ENCODE measurements around the gene PHOX2A.
A peak's percentile ranks its signal among the peaks of the same experiment; 100 is the strongest.
"Not testable (repeated sequence)": the region's sequence is repeated elsewhere in the genome, so short reads cannot be mapped to it uniquely, and the experiment has no call there.

Gene PHOX2A

DNA sequence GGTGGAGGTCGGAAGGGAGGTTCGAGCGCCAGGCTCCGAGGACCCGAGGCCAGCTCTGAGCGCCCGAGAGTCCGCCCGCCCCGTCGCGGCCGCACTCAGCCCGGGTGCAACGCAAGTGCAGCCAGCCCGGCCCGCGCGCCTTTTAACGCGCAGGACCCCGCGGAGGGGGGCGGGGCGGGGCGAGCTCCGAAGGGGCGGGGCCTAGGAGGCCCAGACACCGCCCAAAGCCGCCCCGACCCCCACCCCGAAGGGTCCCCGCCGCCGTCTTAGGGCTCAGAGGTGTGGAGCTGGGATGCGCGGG lies at the start of gene PHOX2A:
PHOX2A (minus strand) TSS at position 117 of the 301 bp plus-strand sequence. CDS start 172 bp downstream, outside the sequence.
- DNase-seq (ENCODE audit: low spot score) = no peak

- no peak for DNase-seq (ENCODE audit: low spot score)
Measured at GRCh38 chr11:72293391-72293790, 49.4 kb upstream of the PHOX2A start.

DNA sequence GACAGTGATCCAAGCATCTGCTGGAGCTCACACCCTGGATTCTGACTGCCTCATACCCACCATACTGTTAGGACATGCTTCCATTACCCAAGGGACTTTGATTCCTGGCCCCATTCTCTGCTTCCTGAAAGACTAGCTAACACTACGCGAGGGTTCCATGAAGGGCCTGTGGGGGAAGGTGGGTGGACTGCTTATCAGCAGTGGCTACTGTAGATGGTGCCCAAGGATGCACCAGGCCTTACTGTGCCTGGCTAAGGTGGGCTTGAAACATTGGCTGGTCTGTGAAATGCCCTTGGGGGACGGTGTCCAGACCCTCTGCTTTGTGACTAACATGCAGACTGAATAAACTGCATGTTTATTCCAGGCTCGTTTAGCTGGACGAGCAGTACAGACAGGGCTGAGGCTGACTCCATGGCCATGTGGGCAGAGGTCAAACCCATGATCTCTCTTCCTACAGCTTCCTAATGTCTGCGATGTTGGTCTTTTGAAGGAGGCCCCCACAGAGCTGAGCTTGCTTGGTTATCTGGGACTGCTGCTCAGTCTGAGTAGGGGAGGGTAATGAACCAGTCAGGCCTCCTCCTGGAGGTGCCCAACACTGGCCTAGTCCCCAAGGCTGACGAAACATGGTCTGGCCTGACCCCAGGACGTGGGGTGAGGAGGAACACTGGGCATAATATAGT lies 48.3 kb upstream of the PHOX2A start:
- no peak for DNase-seq (ENCODE audit: low spot score)

DNA sequence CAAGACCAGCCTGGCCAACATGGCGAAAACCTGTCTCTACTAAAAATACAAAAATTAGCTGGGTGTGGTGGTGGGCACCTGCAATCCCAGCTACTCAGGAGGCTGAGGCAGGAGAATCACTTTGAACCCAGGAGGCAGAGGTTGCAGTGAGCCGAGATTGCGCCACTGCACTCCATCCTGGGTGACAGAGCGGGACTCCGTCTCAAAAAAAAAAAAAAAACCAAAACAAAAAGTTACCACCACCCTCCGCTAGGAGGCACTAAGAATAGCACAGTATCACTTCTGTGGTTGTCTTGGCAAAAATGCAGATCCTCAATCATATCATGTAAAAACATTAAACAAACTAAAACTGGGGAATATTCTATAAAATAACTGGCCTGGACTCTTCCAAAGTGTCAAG lies 46.8 kb upstream of the PHOX2A start:
- DNase-seq (ENCODE audit: low spot score) = not testable (repeated sequence)

- no peak for DNase-seq (ENCODE audit: low spot score)
Measured at GRCh38 chr11:72287293-72287692, 43.3 kb upstream of the PHOX2A start.

DNA sequence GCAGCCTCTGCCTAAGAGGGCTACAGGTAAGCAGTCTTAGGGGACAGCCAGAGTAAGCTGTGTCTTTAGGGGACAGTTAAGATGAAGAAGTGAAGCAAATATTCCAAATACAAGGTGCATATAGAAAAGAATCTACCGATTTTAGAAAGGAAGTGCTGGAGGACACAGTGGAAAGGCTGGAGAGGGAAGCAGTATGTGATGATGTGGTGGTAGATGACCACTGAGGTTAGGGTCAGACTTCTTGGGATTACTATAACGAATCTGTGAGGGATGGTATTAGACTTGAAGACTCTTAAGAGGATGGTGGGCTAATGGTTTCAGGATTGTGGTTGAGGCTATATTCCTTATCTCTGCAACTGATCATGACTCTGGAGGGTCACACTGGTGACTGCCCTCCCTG lies 40.0 kb upstream of the PHOX2A start:
- DNase-seq (ENCODE audit: low spot score) = no peak

- no peak for DNase-seq (ENCODE audit: low spot score)
Measured at GRCh38 chr11:72280726-72281315, 36.8 kb upstream of the PHOX2A start.

DNA sequence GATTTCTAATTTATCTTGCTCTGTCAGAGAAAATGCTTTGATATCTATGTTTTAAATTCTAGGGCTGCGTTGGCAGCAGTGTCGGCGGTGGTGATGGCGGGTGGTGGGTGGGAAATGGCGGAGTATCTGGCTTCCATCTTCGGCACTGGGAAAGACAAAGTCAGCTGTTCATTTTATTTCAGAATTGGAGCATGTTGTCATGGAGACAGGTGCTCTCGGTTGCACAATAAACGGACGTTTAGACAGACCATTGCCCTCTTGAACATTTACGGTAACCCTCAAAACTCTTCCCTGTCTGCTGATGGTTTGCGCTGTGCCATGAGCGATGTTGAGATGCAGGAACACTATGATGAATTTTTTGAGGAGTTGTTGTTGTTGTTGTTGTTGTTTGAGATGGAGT lies 36.1 kb upstream of the PHOX2A start:
- no peak for DNase-seq (ENCODE audit: low spot score)

- DNase-seq (ENCODE audit: low spot score) = peak; percentile 40
Measured at GRCh38 chr11:72278905-72279304, 34.9 kb upstream of the PHOX2A start.

DNA sequence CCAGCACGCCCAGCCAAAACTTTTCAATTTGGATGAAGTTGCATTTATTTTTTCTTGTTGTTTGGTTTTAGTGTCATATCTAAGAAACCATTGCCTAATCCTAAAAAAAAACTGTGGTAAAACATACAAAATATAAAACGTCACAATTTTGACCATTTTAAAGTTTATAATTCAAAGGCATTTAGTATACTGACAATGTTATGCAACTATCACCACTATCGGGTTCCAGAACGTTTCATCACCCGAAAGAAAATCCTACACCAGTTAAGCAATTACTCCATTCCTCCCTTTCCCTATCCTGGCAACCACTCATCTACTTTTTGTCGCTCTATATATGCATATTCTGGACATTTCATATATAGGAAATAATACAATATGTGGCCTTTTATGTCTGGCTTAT lies 30.5 kb upstream of the PHOX2A start:
- no peak for DNase-seq (ENCODE audit: low spot score)

GRCh38 chr11:72271980-72272379 lies 28.0 kb upstream of the PHOX2A start:
- no peak for DNase-seq (ENCODE audit: low spot score)

- no peak for DNase-seq (ENCODE audit: low spot score)
Measured at GRCh38 chr11:72267956-72268617, 24.1 kb upstream of the PHOX2A start.

- not testable (repeated sequence) for DNase-seq (ENCODE audit: low spot score)
Measured at GRCh38 chr11:72266960-72267359, 23.0 kb upstream of the PHOX2A start.

DNA sequence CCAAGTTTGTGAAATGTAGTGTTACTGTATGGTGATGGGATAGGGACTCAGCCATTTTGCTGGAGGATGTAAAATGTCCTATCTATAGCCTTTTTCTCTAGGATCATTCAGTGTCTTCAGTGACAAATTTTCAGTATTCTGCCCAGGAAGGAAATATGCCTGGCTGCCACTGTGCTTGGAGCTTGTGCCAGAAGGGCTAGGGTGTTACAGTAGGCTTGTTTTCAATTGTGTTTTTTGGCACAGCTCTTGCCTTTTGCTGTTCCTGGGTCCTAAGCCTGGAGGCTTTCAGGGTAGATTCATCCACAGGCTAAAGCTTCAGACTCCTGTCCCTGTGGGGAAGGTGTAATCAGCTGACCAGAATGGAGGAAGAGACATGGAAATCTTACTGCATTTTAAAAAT lies 22.0 kb upstream of the PHOX2A start:
- DNase-seq (ENCODE audit: low spot score) = no peak

GRCh38 chr11:72263361-72263760 lies 19.4 kb upstream of the PHOX2A start:
- DNase-seq (ENCODE audit: low spot score) = no peak

DNA sequence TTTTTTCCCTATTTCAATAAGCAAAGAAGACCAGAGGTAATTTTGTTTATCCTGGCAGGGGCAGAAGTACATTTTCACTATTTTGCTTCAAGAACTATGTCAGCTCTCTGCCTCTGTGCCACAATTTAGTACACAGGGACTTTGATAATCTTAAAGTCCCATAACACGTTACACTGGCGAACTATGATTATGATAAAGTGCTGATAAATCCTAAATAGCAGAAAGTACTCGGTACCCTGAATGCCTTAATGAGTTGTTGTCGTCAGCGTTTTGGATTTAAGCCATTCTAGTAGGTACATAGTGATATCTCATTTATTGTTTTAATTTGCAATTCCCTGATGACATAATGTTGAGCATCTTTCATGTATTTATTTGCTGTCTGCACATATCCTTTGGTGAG lies 16.6 kb upstream of the PHOX2A start:
- DNase-seq (ENCODE audit: low spot score) = no peak

- no peak for DNase-seq (ENCODE audit: low spot score)
Measured at GRCh38 chr11:72259490-72259889, 15.5 kb upstream of the PHOX2A start.

GRCh38 chr11:72257570-72257969 lies 13.6 kb upstream of the PHOX2A start:
- no peak for DNase-seq (ENCODE audit: low spot score)

GRCh38 chr11:72254299-72254993 lies 10.5 kb upstream of the PHOX2A start:
- DNase-seq (ENCODE audit: low spot score) = no peak

- no peak for DNase-seq (ENCODE audit: low spot score)
Measured at GRCh38 chr11:72253392-72253791, 9.4 kb upstream of the PHOX2A start.

- DNase-seq (ENCODE audit: low spot score) = no peak
Measured at GRCh38 chr11:72251614-72252013, 7.6 kb upstream of the PHOX2A start.

DNA sequence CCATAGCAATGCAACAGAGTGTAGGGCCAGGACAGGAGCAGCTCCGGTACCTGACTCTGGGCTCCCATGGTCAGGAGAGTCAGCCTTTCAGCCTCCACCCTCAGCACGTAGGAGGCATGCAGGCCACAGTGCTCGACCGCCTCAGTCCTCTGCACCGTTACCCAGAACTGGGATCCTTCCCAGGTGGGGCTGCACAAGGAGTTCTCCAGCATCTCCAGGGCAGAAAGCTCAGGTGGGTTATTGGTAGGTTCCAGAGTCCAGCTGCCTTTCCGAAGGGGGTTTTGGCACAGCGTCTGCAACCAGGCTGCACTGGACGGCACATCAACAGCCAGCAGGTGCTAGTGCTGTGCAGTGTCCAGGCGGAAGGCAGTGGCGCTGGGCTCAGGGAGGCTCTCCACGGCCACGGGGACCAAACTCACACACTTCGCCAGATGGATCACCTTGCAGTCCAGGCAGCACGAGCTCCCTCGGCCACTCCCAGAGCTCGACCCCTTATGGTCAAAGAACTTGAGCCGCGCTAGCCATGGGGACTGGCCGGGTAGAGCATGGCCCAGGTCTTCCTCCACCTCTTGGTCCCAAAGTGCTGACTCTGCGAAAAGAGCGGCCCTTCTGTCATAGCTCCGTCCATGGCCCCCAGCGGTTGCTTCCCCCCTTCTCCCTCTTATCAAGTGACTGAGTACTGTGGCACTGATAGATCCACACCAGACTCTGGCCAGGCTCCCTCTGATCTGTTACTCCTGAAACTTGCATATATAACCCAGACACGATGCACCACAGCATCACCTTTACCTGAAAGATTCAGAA lies 6.9 kb upstream of the PHOX2A start:
- DNase-seq (ENCODE audit: low spot score) = no peak
